ENCODE measurements around the gene MIS18A.
"Not testable (repeated sequence)": the region's sequence is repeated elsewhere in the genome, so short reads cannot be mapped to it uniquely, and the experiment has no call there.

Gene MIS18A

GRCh38 chr21:32311621-32312020 lies 32.8 kb upstream of the MIS18A start:
- Histone ChIP-seq H3K4me3 (ENCODE audit: insufficient read depth, low read length, poor library complexity, severe bottlenecking) (no peak overlapping the region), H3K36me3 (ENCODE audit: low read length) (peaks cover 4% of the 10 kb centered on the region; the same call in 1 of the 2 replicates)
- no peak for TF ChIP-seq EZH2phosphoT487 (conservative IDR thresholded peaks at IDR 0.05; ENCODE audit: low read length)
- TF ChIP-seq, protein P1, sequence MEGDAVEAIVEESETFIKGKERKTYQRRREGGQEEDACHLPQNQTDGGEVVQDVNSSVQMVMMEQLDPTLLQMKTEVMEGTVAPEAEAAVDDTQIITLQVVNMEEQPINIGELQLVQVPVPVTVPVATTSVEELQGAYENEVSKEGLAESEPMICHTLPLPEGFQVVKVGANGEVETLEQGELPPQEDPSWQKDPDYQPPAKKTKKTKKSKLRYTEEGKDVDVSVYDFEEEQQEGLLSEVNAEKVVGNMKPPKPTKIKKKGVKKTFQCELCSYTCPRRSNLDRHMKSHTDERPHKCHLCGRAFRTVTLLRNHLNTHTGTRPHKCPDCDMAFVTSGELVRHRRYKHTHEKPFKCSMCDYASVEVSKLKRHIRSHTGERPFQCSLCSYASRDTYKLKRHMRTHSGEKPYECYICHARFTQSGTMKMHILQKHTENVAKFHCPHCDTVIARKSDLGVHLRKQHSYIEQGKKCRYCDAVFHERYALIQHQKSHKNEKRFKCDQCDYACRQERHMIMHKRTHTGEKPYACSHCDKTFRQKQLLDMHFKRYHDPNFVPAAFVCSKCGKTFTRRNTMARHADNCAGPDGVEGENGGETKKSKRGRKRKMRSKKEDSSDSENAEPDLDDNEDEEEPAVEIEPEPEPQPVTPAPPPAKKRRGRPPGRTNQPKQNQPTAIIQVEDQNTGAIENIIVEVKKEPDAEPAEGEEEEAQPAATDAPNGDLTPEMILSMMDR (IDR thresholded peaks at IDR 0.05; ENCODE audit: insufficient read depth, low read length, poor library complexity, severe bottlenecking): no peak

DNA sequence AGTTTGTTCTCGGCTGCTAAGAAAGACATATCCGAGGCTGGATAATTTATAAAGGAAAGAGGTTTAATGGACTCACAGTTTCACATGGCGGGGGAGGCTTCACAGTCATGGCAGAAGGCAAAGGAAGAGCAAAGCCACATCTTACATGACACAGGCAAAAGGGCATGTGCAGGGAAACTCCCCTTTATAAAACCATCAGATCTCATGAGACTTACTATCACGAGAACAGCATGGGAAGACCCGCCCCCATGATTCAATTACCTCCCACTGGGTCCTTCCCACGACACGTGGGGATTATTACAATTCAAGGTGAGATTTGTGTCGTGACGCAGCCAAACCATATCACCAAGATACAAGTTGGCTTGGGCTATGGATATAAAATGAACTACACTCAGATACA lies 32.1 kb upstream of the MIS18A start:
- H3K9me3 ChIP-seq (ENCODE audit: insufficient read depth, low read length); H3K4me3 ChIP-seq (ENCODE audit: insufficient read depth, low read length, poor library complexity, severe bottlenecking); H3K9me2 ChIP-seq (replicated peaks; ENCODE audit: insufficient read depth, low read length); H3K79me2 ChIP-seq (ENCODE audit: insufficient read depth, low read length); H3K4me2 ChIP-seq (ENCODE audit: low read depth, low read length, poor library complexity, severe bottlenecking); H3K9ac ChIP-seq (ENCODE audit: low read length); H3K27ac ChIP-seq (ENCODE audit: low read depth, low read length); H2AFZ ChIP-seq (ENCODE audit: low read depth, low read length, severe bottlenecking); H3K27me3 ChIP-seq (ENCODE audit: low read length); H3F3A ChIP-seq (ENCODE audit: insufficient read depth); H3K36me3 ChIP-seq (ENCODE audit: low read length); H4K20me1 ChIP-seq (ENCODE audit: low read depth, low read length): not testable (repeated sequence)

More at GRCh38 chr21:32311621-32312020, 32.8 kb upstream of the MIS18A start:
- Histone ChIP-seq H3F3A (ENCODE audit: insufficient read depth) (no peaks in the 10 kb centered on the region), H3K27me3 (ENCODE audit: low read length) (no peaks in the 10 kb centered on the region), H3K9me3 (ENCODE audit: insufficient read depth, low read length) (no peaks in the 10 kb centered on the region), H3K9me2 (replicated peaks; ENCODE audit: insufficient read depth, low read length) (no peaks in the 10 kb centered on the region), H3K79me2 (ENCODE audit: insufficient read depth, low read length) (no peaks in the 10 kb centered on the region), H4K20me1 (ENCODE audit: low read depth, low read length) (no peaks in the 10 kb centered on the region), H3K4me2 (ENCODE audit: low read depth, low read length, poor library complexity, severe bottlenecking) (no peak overlapping the region), H3K9ac (ENCODE audit: low read length) (no peak overlapping the region), H2AFZ (ENCODE audit: low read depth, low read length, severe bottlenecking) (no peak overlapping the region), H3K27ac (ENCODE audit: low read depth, low read length) (no peak overlapping the region)

DNA sequence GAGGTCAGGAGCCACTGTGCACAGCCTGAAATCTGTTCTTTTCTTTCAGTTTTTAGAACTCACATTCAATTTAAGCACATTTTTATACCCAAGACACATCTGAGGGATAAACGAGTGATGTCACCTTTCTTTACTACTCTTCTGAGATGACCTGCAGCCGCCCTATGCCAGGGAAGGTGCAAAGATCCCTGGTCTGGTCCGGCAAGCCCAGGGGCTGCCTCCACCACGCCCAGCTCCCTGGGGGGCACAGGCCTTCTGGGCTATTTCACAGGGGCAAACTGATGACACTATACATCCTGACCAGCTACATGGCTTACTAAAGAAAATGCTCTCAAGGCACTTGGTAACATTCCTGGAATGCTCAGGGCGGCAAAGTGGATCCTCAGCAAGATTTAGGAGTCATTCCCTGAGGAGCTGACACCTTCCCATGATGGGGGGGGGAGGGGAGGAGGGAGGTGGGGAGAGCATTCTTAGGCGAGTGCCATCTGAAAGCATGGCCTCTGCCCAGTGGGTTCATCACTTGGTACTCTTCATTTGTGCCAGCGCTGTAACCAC lies 31.1 kb upstream of the MIS18A start:
- Histone ChIP-seq H3K4me2 (ENCODE audit: low read depth, low read length, poor library complexity, severe bottlenecking) (no peak overlapping the region), H2AFZ (ENCODE audit: low read depth, low read length, severe bottlenecking) (no peak overlapping the region), H3K9me2 (replicated peaks; ENCODE audit: insufficient read depth, low read length) (no peaks in the 10 kb centered on the region), H3F3A (ENCODE audit: insufficient read depth) (no peaks in the 10 kb centered on the region), H3K79me2 (ENCODE audit: insufficient read depth, low read length) (no peaks in the 10 kb centered on the region), H3K27ac (ENCODE audit: low read depth, low read length) (no peak overlapping the region), H3K27me3 (ENCODE audit: low read length) (no peaks in the 10 kb centered on the region), H3K36me3 (ENCODE audit: low read length) (peaks cover 4% of the 10 kb centered on the region; the same call in 1 of the 2 replicates), H3K4me3 (ENCODE audit: insufficient read depth, low read length, poor library complexity, severe bottlenecking) (no peak overlapping the region), H3K9me3 (ENCODE audit: insufficient read depth, low read length) (no peaks in the 10 kb centered on the region), H3K9ac (ENCODE audit: low read length) (no peak overlapping the region), H4K20me1 (ENCODE audit: low read depth, low read length) (no peaks in the 10 kb centered on the region)
- TF ChIP-seq EZH2phosphoT487 (conservative IDR thresholded peaks at IDR 0.05; ENCODE audit: low read length): no peak

DNA sequence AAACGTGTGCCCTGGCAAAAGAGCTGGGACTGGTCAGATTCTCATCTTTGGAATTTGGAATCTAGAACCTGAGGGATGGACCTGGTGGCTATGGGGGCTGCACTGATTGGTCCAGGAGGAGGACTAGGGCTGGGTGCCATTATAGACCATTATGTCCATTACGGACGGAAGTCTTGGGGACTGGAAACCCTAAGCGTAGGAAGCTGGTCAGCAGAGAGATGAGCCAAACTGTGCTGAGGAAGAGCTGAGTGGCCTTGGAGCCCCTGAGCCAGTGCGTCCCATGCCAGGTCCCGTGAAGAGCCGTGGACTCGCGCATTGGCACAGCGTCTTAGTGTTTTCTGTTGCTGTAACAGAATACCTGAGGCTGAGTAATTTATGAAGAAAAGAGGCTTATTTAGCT lies 29.8 kb upstream of the MIS18A start:
- Histone ChIP-seq H3F3A (ENCODE audit: insufficient read depth) (no peaks in the 10 kb centered on the region), H3K36me3 (ENCODE audit: low read length) (peaks cover 3% of the 10 kb centered on the region; the same call in 1 of the 2 replicates), H3K9me2 (replicated peaks; ENCODE audit: insufficient read depth, low read length) (no peaks in the 10 kb centered on the region), H3K9me3 (ENCODE audit: insufficient read depth, low read length) (no peaks in the 10 kb centered on the region), H3K9ac (ENCODE audit: low read length) (no peak overlapping the region), H3K27me3 (ENCODE audit: low read length) (no peaks in the 10 kb centered on the region), H3K79me2 (ENCODE audit: insufficient read depth, low read length) (no peaks in the 10 kb centered on the region), H3K27ac (ENCODE audit: low read depth, low read length) (no peak overlapping the region), H3K4me2 (ENCODE audit: low read depth, low read length, poor library complexity, severe bottlenecking) (no peak overlapping the region), H4K20me1 (ENCODE audit: low read depth, low read length) (no peaks in the 10 kb centered on the region), H3K4me3 (ENCODE audit: insufficient read depth, low read length, poor library complexity, severe bottlenecking) (no peak overlapping the region), H2AFZ (ENCODE audit: low read depth, low read length, severe bottlenecking) (no peak overlapping the region)
- no peak for TF ChIP-seq EZH2phosphoT487 (conservative IDR thresholded peaks at IDR 0.05; ENCODE audit: low read length)
- TF ChIP-seq, protein P1 (IDR thresholded peaks at IDR 0.05; ENCODE audit: insufficient read depth, low read length, poor library complexity, severe bottlenecking): no peak

Data from SU-DHL-6 (cell line).